Measurements from ENCODE around the gene ATRN. TPM values are rescaled to one million over a fixed set of nuclear protein-coding genes. Genes with fewer than 3 reads are reported as not detected.

ATRN gene
- total and polyA plus RNA-seq, 2 experiments from 2014 or later: 14.7 to 71.1 TPM

DNA sequence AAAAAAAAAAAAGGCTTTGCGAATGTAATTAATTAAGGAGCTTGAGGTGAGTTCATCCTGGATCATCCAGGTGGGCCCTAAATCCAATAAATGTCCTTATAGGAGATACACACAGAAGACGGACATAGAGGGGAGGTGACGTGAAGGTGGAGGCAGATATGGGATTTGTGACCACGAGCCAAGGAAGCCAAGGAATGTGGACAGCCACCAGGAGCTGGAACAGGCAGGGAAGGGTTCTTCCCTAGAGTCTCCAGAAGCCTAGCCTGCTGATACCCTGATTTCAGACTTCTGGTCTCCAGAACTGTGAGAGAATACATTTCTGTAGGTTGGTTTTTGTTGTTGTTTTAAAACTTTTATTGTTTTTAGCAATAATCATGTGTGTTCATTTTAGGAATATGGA lies 6.7 kb upstream of the ATRN start:
- H3K4me1 ChIP-seq (ENCODE audit: insufficient read depth): no peaks in the 10 kb centered on the region
- no peak for DNase-seq (ENCODE audit: low spot score)
- no peak overlapping the region for H2AFZ ChIP-seq
- H3K27ac ChIP-seq: no peak overlapping the region
- H3K9me3 ChIP-seq (ENCODE audit: low read depth): no peaks in the 10 kb centered on the region
- no peaks in the 10 kb centered on the region for H3K36me3 ChIP-seq (replicated peaks; ENCODE audit: insufficient read depth, low read depth)
- no peak overlapping the region for H3K4me2 ChIP-seq
- H4K20me1 ChIP-seq (ENCODE audit: insufficient read depth, poor library complexity, severe bottlenecking): no peaks in the 10 kb centered on the region
- no peak overlapping the region for H3K4me3 ChIP-seq
- TF ChIP-seq, protein P1, sequence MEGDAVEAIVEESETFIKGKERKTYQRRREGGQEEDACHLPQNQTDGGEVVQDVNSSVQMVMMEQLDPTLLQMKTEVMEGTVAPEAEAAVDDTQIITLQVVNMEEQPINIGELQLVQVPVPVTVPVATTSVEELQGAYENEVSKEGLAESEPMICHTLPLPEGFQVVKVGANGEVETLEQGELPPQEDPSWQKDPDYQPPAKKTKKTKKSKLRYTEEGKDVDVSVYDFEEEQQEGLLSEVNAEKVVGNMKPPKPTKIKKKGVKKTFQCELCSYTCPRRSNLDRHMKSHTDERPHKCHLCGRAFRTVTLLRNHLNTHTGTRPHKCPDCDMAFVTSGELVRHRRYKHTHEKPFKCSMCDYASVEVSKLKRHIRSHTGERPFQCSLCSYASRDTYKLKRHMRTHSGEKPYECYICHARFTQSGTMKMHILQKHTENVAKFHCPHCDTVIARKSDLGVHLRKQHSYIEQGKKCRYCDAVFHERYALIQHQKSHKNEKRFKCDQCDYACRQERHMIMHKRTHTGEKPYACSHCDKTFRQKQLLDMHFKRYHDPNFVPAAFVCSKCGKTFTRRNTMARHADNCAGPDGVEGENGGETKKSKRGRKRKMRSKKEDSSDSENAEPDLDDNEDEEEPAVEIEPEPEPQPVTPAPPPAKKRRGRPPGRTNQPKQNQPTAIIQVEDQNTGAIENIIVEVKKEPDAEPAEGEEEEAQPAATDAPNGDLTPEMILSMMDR (IDR thresholded peaks at IDR 0.05; ENCODE audit: poor library complexity): no peak
- no peak for TF ChIP-seq EZH2phosphoT487 (IDR thresholded peaks at IDR 0.05; ENCODE audit: low read depth, severe bottlenecking, unreplicated experiment)
- TF ChIP-seq EZH2 (IDR thresholded peaks at IDR 0.05; ENCODE audit: borderline replicate concordance): no peak
- no peaks in the 10 kb centered on the region for H3K27me3 ChIP-seq
- WGBS (ENCODE audit: low lambda C conversion rate, missing lambda C conversion rate): 85% methylated on average over 4 of the region's 4 CpGs
- H3K79me2 ChIP-seq: no peaks in the 10 kb centered on the region
- no peaks in the 10 kb centered on the region for H3K9me2 ChIP-seq (replicated peaks; ENCODE audit: insufficient read depth)

DNA sequence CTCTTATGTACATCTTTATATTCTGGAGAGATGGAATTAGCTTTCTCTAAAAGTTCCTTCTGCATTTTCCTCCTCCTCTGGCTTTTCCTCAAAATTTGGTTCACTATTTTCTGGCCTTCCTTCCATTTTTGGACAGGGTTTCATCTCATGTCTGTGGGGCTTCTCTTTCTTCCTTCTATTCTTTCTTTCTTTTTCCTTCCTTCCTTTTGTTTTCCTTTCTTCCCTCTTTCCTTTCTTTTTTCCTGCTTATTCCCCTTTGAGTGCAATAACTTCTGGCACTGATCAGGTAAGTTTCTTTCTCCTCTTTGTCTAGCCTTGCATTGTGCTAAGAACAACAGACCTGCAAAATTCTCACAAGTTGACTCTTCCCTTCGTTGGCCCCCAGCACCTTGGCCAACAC lies 5.5 kb upstream of the ATRN start:
- H3K27ac ChIP-seq: no peak overlapping the region
- WGBS (ENCODE audit: low lambda C conversion rate, missing lambda C conversion rate): 45% methylated on average over 1 of the region's 1 CpG

DNA sequence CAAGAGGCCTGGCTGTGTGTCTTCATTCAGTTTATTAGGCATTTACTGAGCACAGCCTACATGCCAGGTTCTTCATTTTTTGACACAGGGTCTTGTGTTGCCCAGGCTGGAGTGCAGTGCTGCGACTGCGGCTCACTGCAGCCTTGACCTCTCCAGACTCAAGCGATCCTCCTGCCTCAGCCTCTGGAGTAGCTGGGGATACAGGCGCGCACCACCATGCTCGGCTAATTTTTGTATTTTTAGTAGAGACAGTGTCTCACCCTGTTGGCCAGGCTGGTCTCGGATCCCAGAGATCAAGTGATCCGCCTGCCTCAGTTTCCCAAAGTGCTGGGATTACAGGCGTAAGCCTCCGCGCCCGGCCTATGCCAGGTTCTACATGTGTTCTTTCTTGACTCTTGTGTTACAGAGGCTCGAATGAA lies 601 bp upstream of the ATRN start:
- peak overlapping the region; percentile 90 for H2AFZ ChIP-seq
- TF ChIP-seq, protein P1 (IDR thresholded peaks at IDR 0.05; ENCODE audit: poor library complexity): no peak
- no peak for TF ChIP-seq EZH2 (IDR thresholded peaks at IDR 0.05; ENCODE audit: borderline replicate concordance)
- no peak for TF ChIP-seq EZH2phosphoT487 (IDR thresholded peaks at IDR 0.05; ENCODE audit: low read depth, severe bottlenecking, unreplicated experiment)
- H3K4me2 ChIP-seq: peak overlapping the region; percentile 90
- no peaks in the 10 kb centered on the region for H3K9me3 ChIP-seq (ENCODE audit: low read depth)
- peak overlapping the region; percentile 96 for H3K4me3 ChIP-seq
- H3K27me3 ChIP-seq: no peaks in the 10 kb centered on the region
- no peaks in the 10 kb centered on the region for H3K9me2 ChIP-seq (replicated peaks; ENCODE audit: insufficient read depth)
- no peaks in the 10 kb centered on the region for H3K36me3 ChIP-seq (replicated peaks; ENCODE audit: insufficient read depth, low read depth)
- peaks cover 42% of the 10 kb centered on the region for H3K79me2 ChIP-seq
- no peak for DNase-seq (ENCODE audit: low spot score)
- 53% methylated on average over 13 of the region's 13 CpGs for WGBS (ENCODE audit: low lambda C conversion rate, missing lambda C conversion rate)
- H3K4me1 ChIP-seq (ENCODE audit: insufficient read depth): peaks cover 19% of the 10 kb centered on the region
- H4K20me1 ChIP-seq (ENCODE audit: insufficient read depth, poor library complexity, severe bottlenecking): peaks cover 11% of the 10 kb centered on the region
- H3K27ac ChIP-seq: peak overlapping the region; percentile 94

More for the DNA sequence above, 5.5 kb upstream of the ATRN start:
- TF ChIP-seq, protein P1 (IDR thresholded peaks at IDR 0.05; ENCODE audit: poor library complexity): no peak
- no peak for TF ChIP-seq EZH2phosphoT487 (IDR thresholded peaks at IDR 0.05; ENCODE audit: low read depth, severe bottlenecking, unreplicated experiment)
- TF ChIP-seq EZH2 (IDR thresholded peaks at IDR 0.05; ENCODE audit: borderline replicate concordance): no peak
- H3K27me3 ChIP-seq: no peaks in the 10 kb centered on the region
- H3K4me2 ChIP-seq: no peak overlapping the region
- H3K4me3 ChIP-seq: no peak overlapping the region
- no peak for DNase-seq (ENCODE audit: low spot score)
- no peaks in the 10 kb centered on the region for H3K9me3 ChIP-seq (ENCODE audit: low read depth)
- no peaks in the 10 kb centered on the region for H4K20me1 ChIP-seq (ENCODE audit: insufficient read depth, poor library complexity, severe bottlenecking)
- H2AFZ ChIP-seq: no peak overlapping the region
- H3K4me1 ChIP-seq (ENCODE audit: insufficient read depth): no peaks in the 10 kb centered on the region
- H3K36me3 ChIP-seq (replicated peaks; ENCODE audit: insufficient read depth, low read depth): no peaks in the 10 kb centered on the region
- H3K79me2 ChIP-seq: no peaks in the 10 kb centered on the region
- no peaks in the 10 kb centered on the region for H3K9me2 ChIP-seq (replicated peaks; ENCODE audit: insufficient read depth)

Measured in hepatocyte (in vitro differentiated cells).